HT-29 (cell line): ENCODE measurements around the gene UCN3. TPM values are rescaled to one million over a fixed set of nuclear protein-coding genes. Genes with fewer than 3 reads are reported as not detected.
"Not testable (repeated sequence)": the region's sequence is repeated elsewhere in the genome, so short reads cannot be mapped to it uniquely, and the experiment has no call there.

Experiments used
- DNase-seq: peaks from one replicate; pipeline ENCODE4 v3.0.0-alpha.2; 2015; ENCODE audit warnings: low spot score
- total RNA-seq: library from RNA; depleted of rRNA; stranded (reverse); fragments of >200 nt; shearing (Covaris generic); gene quantifications from 2 replicates; pipeline ENCODE4 v1.2.3, GENCODE V29; 2014

The UCN3 gene
- total RNA-seq, 1 experiment from 2014 or later: 0.36 TPM

DNA sequence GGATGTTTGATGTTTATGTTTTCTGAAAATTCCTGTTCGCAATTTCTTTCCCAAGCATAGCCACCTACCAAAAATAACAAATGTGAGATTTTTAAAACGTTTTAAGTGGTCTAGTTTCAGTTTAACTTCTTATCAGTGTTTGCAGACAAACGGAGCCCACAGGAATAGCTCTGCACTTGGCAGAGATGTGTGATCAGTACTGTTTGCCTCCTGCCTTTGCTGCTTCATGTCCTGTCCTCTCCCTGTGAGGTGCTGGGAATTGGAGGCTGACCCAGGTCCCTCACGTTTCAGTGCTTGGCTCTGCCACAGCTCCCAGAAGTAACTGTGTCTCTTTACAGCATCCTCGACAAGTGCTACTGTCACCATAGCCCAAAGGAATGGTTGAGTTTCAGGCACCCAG lies 1.2 kb downstream of the UCN3 start:
- no peak for DNase-seq

DNA sequence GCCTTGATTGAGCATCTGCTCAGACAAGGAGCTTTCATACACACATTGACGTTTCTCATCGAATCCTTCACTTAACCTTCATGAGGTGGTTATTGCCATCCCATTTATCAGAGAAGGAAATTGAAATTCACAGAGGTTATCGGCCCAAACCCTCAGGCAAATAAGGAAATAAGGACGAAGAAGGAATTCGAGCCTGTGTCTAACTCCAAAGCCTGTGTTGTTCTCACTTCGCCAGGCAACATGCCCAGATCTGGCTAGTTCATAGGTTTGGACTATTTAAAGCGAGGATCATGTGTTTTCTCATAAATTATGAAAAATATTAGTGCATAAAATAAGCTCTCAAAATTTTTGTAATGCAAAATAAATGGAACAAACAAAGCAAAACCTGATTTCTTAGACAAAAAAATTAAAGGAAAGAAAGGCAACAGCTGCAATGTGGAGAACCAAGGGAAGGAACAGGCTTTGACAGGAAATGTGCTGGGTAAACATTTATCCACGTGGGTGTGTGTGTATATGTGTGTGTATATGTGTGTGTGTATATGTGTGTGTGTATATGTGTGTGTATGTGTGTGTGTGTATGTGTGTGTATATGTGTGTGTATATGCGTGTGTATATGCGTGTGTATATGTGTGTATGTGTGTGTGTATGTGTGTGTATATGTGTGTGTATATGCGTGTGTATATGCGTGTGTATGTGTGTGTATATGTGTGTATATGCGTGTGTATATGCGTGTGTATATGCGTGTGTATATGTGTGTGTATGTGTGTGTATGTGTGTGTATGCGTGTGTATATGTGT lies 4.8 kb downstream of the UCN3 start:
- no peak for DNase-seq

DNA sequence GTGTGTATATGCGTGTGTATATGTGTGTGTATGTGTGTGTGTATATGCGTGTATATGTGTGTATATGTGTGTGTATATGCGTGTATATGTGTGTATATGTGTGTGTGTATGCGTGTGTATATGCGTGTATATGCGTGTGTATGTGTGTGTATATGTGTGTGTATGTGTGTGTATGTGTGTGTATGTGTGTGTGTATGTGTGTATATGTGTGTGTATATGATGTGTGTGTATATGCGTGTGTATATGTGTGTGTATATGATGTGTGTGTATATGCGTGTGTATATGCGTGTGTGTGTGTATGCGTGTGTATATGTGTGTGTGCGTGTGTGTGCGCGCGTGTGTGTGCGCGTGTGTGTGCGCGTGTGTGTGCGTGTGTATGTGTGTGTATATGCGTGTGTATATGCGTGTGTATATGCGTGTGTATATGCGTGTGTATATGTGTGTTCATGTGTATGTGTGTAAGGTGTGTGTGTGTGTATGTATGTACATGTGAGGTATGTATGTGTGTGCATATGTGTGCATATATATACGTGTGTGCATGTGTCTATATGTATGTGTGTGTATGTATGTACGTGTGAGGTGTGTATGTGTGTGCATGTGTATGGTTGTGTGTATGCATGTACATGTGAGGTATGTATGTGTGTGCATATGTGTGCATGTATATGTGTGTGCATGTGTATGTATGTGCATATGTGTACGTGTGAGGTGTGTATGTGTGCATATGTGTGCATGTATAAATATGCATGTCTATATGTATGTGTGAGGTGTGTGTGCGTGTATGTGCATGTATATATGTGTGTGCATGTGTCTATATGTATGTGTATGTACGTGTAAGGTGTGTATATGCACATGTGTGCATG lies 6.0 kb downstream of the UCN3 start:
- DNase-seq: no peak

DNA sequence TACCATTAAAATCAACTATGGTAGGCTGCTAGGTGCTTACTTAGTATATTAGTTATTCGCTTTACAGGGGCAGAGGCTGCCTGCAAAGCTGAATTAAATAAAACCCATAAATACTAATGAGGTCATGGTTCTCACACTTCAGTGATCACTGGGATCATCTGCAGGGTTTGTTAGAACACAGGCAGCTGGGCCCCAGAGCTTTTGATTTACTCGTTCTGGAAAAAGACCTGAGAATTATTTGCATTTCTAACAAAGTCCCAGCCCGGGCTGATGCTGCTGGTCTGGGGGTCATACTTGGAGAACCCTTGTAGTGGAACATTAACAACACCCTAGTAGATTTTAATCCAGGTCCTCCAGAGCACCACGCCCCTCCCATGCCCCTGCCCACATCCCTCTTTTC lies 8.5 kb downstream of the UCN3 start:
- no peak for DNase-seq

DNA sequence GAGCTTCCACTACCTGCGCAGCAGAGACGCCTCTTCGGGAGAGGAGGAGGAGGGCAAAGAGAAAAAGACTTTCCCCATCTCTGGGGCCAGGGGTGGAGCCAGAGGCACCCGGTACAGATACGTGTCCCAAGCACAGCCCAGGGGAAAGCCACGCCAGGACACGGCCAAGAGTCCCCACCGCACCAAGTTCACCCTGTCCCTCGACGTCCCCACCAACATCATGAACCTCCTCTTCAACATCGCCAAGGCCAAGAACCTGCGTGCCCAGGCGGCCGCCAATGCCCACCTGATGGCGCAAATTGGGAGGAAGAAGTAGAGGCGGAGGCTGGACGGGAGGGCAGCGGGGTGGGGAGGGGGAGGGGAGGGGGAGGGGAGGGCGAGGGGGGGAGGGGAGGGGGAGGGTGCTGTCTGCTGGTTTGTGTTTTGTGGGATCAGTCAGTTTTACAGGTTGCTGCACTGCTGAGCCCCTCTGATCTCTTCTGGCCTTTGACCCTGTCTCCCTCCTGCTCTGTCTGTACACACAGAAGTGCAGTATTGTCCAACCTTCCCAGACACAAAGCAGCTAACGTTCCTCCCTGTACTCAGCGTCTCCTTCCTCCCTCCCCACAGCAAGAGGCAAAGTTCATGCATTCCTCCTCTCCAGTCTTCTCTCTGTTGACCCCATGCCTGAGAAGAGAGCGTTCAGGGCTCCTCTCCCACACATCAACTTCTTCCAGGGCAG lies 9.3 kb downstream of the UCN3 start:
- DNase-seq: no peak

DNA sequence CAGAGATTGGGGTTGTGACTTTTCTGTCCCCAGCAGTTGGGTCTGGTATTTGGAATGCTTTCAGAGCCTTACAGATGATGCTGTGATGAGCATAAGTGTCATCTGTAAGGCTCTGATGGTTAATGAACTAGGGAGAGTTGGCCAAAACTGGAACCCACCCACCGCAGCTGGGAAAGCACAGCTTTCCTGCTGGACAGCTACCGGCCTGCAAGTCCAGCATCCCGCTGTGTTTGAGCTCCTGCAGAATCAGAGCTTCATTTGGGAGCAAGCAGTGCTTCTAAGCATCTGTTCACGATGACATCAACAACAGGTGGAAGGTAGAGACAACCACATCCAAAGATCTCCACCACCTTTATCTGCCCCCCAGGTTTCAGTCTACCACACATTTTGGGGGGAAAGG lies 11.7 kb downstream of the UCN3 start:
- DNase-seq: no peak

DNA sequence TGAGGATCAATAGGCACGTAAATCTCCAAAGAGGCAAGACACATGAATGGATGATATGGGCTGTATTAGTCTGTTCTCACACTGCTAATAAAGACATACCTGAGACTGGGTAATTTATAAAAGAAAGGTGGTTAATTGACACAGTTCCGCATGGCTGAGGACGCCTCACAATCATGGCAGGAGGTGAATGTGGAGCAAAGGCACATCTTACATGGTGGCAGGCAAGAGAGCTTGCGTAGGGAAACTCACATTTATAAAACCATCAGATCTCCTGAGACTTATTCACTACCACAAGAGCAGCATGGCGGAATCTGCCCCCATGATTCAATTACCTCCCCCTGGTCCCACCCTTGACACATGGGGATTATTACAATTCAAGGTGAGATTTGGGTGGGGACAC lies 14.4 kb downstream of the UCN3 start:
- DNase-seq: not testable (repeated sequence)

DNA sequence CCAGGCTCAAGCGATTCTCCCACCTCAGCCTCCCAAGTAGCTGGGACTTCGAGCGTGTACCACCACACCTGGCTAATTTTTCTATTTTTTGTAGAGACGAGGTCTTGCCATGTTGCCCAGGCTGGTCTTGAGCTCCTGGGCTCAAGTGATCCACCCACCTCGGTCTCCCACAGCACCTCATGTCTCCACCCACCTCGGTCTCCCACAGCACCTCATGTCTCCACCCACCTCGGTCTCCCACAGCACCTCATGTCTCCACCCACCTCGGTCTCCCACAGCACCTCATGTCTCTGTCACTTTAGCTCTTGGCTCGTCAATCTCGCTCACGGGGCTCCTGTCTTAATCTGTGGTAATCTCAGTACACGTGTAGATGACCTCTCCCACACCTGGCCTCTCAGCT lies 15.6 kb downstream of the UCN3 start:
- DNase-seq: not testable (repeated sequence)

DNA sequence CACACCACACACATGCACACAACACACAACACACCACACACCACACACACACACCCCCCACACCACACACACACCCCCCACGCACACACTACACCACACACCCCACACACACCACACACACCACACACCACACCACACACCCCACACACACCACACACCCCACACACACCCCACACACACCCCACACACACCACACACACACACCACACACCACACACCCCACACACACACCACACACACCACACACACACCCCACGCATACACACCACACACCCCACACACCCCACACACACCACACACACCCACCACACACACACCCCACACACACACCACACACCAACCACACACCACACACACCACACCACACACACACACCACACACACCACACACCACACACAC lies 16.4 kb downstream of the UCN3 start:
- no peak for DNase-seq

DNA sequence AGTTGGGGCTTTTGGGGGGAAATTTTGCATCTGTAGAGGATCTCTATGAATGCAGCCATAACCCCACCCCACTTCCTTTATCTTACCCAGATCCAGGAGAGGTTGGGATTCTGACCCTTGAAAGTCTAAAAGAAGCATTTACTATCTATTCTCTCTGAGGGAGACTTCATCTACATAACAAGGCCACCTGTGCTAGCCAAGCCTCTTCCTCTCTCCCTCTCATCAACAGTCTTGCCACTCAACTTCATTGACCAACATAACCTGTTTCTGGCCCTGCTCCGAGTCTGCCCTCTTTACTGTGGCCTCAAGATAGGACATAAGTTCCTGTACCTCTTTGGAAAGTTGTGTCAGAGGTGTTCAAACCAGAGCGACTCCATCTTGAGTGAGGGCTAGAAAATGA lies 20.5 kb downstream of the UCN3 start:
- DNase-seq: no peak

DNA sequence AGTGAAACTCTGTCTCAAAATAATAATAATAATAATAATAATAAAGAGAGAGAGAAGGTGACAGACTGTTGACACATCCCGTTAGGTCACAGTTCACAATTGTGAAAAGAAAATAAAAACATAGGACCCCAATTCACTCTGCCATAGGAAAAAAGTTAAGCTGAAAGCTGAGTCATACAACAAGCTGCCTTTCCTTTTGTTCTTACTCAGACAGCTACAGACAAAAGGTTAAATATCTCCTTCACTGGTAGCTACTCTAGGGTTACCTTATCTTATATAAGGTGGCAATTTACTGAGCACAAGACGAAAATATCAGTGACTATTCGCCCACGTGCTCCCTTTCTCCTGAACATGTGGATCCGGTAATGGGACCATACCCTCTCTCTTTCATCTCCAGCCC lies 22.4 kb downstream of the UCN3 start:
- no peak for DNase-seq

DNA sequence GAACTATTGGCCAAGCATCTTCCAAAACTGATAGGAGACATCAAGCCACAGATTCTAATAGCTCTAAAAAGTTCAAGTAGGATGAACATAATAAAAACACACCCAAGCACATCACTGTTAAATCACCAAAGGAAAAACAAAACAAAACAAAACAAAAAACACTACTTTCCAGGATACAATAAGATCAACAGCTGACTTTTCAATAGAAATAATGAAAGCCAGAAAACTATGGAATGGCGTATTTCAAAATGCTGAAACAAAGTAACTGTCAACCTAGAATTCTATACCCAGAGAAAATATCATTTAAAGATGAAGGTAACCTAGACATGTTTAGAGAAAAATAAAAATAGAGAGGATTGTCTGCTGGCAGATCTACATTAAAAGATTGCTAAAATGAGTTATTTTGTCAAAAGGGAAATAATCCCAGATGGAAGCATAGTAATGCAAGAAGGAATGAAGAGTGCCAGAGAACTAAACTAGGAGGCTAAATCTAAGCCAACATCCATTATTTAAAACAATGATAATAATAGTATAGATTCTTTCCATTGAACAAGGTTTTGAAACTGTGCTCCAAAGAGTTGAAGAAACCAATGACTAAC lies 25.9 kb downstream of the UCN3 start:
- DNase-seq: no peak

DNA sequence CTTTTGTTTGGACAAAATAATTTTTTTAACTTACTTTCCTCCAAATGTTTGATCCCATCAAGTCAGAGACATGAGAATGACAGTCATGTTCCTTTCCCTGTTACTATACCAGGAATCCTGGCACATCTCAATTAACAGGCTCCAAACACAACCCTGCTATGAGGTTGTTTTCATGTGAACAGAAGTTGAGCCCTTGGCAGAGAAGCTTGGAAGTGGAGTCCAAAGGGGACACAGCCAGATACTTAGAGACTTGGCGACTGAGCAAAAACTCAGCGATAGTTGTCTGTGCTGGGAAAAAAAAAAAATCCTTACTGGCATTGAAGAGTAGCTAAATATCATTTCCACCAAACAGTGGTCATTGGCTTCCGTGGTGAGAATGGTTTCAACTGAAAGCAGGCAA lies 27.0 kb downstream of the UCN3 start:
- no peak for DNase-seq

DNA sequence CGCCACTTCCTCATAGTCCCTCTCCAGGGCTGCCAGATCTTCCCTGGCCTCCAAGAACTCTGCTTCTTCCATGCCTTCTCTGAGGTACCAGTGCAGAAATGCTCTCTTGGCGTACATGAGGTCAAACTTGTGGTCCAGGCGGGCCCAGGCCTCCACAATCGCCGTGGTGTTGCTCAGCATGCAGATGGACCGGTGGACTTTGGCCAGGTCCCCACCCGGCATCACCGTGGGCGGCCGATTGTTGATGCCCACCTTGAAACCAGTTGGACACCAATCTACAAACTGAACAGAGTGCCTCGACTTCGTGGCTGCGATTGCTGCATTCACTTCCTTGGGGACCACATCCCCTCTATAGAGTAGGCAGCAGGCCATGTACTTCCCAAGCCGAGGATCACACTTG lies 28.8 kb downstream of the UCN3 start:
- no peak for DNase-seq

DNA sequence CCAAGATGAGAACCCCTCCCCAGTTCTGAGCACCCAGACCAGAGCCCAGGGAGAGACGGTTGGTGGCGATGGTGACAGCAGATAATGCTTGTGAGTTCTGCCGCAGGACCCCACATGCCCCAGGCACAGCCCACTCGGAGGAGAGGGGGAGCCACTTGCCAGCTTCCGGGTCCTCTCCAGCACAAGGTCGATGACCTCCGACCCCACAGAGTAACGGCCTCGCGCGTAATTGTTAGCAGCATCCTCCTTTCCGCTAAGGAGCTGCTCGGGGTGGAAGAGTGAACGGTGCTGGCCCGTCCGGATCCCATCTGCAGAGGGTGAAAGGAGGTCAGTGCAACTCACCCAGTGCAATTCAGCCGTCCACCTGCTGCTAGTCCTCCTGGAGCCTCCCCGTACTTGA lies 30.4 kb downstream of the UCN3 start:
- DNase-seq: no peak

DNA sequence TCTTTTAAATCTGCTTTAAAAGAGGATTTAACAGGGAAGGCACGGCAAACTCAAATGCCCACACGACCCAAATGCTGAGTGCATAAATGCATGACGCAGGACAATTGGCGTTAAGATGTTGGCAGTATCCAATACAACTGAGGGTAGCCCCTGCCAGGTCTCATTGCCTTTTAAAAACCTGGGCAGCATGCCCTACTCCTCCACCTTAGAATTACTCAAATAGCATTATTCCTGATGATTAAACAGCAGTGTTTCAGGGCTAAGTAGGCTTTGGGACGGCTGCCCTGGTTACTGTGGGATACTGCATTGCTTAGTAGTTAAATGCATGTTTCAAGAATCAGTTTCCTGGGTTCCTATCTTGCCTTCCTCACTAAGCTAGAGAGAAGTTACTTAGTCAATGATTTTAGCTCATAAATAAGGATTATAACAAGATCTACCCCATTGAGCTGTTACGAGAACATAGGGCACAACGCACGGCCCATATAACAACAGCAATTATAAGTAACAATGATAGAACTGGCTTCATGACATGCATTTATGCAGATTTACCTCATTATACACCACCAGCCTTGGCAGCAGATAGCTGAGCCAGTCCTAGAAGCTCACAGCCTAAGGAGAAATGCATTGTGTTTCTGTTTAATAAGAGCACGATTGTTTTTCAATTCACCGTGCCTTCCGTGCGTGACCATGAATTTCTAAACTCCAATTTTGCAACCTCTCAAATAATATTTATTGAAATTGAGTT lies 32.0 kb downstream of the UCN3 start:
- no peak for DNase-seq

DNA sequence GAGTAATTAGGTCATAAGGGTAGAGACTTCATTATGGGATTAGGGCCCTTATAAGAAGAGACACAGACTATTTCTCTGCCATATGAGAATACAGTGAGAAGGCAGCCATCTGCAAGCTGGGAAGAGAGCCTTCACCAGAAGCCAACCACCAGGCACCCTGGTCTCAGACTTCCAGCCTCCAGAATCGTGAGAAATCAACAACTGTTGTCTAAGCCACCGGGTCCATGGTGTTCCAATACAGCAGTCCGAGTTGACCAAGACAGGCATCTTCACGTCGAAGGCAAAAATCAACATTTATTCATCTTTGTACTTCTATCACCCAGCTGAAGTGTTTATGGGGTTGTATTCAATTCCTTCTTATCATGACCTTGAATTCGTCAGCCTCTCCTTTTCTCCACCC lies 34.6 kb downstream of the UCN3 start:
- no peak for DNase-seq

DNA sequence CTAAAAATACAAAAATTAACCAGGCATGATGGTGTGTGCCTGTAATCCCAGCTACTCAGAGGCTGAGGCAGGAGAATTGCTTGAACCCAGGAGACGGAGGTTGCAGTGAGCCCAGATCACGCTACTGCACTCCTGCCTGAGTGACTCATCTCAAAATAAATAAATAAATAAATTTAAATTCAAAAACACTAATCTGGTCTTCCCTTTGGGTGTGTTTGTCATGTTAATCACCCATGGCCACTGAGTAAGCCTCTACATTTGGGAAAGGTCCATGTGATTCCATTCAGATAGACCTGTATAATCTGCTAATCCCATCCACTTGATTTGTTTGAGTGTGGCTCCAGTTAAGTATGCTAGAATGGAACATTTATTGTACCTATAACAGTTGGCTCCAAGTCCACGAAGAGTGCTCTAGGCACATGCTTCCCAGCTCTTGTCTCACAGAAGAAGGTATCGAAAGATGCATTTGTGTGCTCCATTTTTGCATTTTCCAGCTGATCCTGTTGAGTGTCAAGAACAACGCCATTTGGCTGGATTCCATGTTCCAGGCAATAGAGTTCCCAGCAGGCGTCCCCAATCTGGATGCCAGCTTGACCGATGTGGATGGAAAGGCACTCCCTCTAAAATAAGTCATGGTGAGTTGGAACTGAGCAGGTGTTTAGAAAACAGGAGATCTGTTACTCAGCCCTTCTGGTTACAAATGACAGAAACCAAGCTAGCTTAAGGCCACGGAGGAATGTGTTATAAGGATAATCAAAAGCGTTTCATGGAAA lies 35.9 kb downstream of the UCN3 start:
- no peak for DNase-seq

DNA sequence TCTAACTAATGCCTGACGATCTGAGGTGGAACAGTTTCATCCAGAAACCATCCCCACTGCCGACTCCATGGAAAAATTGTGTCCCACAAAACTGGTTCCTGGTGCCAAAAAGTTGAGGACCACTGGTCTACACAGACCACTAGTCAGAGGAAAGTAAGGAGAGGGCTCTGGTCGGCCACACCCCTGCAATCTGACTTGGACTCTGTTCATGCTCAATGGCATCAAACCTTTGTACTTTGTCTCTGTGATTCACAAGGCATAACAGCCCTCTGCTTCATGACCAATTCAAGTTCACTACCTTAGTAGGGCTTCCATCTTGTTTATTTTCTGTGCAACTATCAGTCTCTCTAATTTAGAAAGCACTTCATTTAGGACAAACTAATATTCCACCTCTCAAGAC lies 38.0 kb downstream of the UCN3 start:
- no peak for DNase-seq
